HG02938 (cell line): Measurements from ENCODE around the gene HK3.
A peak's percentile ranks its signal among the peaks of the same experiment; 100 is the strongest.

ENCODE experiments used
- ATAC-seq: cut with Tn5 transposase; IDR thresholded peaks from one replicate; pipeline ENCODE4 v1.9.1; 2021; ENCODE audit warnings: mild to moderate bottlenecking, moderate library complexity; ENCODE audit not compliant: unreplicated experiment

Gene HK3

DNA sequence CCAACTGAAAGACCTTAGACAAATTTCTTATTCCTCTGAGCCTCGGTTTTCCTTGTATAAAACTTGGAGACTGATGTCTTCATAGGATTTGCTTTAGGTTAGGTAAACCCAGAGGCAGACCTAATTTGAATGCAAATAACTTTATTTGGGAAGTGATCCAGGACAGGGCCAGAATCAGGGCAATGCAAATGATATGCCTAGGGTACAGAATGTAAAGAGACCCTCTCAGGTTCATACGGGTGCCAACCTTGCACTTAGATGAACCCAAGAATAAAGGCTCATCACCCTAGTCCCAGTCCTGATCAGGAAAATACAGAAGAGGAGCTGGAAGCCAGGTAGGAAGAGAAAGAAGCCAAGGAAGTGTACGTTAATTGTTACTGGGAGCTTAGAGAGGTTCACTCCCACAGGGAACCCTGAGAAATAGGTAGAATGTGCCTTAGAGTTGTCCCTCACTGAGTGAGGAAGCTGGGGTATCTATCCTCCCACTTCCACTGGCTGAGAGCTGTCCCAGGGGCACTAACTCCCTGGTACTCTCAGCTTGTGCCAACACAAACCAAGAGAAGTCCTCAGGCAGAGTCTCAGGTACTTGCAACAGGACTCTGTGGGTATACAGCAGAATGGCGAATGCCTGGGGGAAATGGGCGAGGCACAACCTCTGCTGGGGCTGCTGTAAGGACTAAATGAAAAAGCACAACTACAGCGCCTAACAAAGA, 3.1 kb upstream of the HK3 start:
- ATAC-seq, result no peak

DNA sequence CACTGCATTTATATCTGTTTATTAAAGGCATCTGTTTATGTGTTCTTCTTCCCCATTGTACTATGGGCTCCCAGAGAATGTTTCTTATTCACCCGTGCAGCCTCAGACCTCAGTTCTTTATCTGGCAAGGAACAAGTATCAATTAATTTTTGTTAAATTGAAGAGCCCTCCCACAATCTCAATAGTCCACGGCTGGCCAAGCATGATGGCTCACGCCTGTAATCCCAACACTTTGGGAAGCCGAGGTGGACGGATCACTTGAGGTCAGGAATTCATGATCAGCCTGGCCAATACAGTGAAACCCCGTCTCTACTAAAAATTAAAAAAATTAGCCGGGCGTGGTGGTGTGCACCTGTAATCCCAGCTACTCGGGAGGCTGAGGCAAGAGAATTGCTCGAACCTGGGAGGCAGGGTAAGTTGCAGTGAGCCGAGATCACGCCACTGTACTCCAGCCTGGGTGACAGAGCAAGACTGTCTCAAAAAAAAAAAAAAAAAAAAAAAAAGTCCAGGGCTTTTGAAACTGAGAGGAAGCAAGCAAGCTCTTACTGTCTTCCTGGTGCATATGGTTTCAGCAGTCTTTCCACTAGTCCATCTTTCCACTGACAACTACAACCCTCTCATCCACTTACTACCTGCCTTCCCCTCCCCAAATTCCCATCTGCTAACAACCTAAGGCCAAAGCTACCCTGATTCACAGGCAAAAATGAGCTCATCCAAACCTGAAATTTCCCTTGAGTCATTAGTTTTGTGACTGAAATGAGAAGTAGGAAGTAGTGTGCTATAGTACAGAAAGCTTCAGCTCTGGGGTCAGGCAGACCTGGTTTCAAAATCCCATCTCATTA, 2.3 kb upstream of the HK3 start:
- ATAC-seq, result peak; percentile 66

DNA sequence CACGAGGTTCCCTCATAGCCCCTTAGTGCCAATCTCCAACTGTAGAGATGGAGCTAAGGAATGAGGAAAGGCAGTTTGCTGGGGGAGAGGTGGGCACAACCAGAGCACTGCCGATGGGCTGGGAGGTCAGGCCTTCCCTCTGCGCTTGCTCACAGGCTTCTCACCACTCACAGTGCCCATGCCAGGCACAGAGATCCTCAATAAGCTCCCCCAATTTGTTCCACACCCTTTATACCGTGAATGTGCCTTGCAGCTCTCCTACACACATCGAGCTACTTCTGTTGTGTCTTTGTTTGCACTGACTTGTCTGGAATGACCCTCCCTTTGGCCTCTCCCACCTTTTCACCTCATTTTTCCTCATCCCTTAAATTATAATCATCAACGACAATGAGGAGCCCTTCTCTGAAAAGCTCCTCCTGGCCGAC, 1.6 kb upstream of the HK3 start:
- ATAC-seq, result no peak

DNA sequence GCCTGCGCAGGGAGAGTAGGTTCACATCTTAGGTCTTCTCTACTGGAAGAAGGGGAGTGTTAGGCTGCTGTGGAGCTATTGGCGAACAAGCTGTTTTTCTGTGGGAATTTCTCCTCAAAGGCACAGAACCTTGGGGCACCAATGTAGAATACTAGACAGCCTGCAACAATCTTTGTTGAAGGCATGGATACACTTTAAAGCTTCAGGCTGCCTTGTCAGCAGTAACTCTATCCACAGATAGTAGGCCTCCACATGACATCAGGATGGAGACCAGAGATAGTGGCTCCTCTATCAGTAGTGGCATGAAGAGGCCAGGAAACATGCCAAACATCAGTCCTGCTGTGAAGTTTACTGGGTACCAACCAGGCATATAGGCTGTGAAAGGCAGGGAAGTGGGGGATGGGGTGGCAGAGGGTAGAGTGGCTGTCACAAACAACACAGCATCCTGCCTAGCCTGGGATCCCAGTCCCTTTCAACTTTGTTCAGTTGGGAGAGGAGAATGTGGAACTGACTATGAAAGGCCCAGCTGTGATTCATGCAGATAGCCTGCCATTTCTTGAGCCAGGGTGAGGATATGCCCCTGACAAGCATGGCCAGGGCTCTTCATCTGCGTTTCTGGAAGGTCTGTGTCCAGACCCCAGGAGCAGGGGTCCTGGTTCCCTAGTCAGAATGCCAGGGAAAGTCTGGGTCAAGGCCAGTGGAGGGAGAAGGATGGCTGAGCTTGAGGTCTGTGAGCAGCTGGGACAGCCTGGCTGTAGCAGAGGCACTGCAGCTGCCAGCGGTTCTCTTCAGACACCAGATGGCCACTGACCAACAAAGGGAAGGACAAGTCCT, 1.0 kb upstream of the HK3 start:
- ATAC-seq, result no peak

DNA sequence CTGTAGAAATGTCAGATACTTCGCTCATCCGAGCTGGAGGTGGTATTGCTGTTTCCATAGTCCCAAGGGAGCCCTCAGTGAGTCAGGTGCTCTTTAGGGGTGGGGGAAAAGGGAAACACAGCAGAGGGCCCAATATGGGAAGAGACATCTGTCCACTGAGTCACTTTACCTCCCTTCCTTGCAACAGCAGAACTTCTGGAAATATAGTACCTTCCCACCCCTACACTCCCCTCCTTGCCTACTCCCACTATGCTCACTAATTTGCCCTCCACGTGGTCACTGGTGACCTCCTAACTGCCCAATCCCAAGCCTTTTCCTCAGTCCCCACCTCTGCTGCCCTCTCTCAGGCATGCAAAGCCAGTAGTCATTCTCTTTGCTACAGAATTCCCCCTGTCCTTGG, 1.9 kb downstream of the HK3 start:
- ATAC-seq, result no peak

DNA sequence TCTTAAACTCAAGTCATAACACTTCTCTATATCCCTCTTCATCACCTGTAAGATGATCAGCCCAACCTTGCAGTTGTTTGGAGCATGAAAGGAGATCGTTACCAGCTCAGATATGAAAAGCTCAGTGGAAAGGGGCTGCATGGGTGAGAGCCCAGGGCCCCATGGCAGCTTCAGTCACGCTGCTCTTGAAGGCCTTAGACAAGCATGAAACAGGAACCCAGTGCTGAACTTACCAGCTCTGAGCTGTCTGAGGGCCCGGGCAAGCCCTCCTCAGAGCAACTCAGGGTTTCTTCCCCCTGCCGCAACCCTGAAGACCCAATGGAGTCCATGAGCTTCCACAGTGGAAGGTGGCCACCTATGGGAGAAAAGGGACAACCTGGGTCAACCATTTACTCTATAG, 3.3 kb downstream of the HK3 start:
- ATAC-seq, result no peak

DNA sequence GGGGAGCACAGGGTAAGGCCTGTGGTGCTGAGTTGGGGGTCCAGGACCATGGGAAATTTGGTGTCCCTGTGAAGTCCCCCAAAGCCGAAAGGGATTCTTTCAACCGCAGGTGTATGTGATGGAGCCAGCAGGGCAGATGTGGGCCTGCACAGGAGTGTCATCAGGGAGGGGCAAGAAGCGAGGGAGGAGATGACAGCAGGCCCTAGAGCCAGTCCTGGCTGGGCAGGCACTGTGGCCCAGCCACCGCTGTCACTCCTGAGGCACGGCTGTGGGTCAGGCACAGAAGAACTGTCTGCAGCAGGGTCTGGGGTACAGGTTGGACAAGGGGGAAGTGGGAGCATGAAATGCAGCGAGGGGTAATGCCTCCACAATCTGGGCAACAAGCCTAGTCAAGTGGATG, 4.8 kb downstream of the HK3 start:
- ATAC-seq, result no peak

DNA sequence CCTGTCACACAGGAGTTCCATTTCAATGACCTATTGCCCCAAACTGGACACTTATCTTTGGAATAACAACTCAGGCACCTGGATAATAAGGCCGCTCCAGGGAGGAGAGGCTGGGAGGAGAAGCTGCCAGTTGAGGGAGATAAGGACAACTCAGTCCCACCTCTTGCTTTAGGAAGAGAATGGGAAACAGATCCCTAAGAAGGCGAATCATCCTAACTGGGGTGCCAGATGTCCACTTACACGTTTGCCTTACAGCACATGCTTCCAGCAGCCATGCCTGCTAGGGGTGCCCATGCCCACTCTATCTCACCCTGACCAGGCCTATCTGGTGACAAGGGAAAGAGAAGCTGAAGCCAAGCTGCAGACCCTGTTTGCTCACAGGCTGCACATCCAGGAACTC, 6.5 kb downstream of the HK3 start:
- ATAC-seq, result no peak

DNA sequence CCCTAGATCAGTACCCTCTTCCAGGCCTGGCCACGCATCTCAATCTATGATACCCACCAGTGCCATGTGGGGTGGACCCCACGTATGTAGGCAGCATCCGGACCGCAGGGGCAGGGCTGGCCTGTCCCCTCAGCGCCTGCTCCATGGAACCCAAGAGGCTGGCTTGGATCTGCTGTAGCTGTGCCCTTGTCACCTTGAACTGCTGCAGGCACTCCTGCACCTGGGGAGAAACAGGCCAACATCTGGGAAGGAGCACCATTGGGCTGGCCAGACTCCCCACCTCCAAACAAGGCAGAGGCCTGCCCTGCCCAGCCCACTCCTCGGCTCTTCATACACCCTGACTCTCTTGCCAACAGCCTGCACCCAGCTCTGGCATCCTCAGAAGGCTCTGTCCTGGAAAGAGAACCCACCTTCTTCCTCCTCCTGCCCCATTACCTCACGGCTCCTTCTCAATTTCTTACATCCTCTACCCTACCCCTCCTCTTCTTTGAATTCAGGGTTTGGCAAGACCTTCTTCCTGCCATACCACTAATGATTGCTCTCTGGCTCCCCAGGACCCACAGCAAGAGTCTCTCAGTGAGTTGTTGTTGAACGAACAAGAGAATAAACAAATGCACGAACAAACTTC, 7.7 kb downstream of the HK3 start:
- no peak for ATAC-seq

DNA sequence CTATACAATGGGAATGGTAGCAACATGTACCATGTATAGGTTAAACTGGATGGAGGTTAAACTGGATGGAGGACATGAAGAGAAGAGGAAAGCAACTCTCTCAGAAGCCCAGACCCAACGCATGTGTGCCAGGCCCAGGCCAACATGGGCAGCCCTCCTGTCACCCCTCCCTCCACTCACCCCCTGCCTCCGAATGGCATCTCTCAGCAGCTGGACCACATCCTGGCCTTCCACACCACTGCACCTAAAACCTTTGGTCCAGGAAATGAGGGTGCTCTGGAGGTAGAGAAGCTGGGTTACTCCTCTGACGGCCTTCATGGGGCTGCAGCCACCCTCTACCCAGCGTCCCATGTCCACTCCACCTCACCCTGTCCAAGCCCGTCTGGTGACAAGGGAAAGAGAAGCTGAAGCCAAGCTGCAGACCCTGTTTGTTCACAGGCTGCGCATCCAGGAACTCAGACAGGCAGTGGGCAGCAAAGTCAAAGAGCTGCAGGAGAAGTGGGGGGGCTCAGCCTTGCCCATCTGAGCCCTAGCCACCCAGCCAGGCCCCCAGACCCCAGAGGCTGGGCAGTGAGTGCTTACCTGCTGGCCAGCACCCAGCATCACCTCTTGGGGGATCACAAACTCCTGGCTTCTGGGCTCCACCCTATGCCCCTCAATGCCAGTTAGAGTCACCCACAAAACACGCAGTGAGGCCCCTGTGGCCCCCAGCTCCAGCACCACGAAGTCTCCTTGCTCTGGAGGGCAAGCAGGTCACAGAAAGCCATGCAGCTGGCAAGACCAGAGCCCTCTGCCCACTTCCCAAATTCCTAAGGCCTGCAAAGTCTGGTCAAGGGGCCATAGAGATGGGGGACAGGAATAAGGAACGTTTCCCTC, 8.5 kb downstream of the HK3 start:
- no peak for ATAC-seq

DNA sequence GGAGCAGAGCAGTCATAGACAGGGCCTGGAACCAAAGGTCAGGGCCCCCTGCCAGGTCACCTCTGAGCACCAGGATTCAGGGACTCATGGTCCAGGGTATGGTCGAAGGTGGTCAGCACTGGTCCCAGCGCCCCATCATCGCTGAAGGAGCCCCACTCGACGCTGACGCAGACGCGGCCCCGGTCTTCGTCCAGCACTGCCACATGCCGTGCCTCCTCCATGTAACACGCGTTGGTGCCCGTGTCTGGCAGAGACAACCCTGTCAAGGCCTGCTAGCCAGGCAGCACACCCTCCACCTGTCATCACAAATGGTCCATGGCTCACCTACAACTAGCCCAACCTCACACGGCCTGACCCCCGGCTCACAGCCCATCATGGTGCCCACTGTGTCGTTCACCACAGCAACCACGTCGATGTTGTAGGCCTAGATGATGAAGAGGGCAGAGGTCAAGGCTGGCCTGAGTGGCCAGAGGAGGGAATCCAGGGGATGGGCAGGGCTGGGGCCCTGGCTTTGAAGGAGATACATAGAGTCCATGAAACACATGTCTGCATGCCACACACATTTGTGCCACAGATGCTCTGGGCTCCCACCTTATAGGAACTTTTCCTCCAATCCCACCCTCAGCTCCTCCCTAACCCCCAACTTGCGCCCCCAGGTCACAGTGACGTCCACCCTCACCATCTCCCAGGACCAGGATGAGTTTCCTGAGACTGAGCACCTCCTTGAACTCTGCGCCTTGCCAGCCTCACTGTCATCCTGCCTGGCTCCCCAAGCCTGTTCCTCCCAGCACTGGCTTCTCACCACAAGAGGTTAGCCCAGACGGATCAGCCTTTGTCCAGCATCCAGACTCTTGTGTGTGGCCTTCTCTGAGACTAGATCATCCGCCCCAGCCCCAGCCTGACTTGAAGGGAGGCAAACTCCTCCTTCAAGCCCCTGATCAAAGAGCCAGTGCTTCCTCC, 9.5 kb downstream of the HK3 start:
- ATAC-seq, result no peak

DNA sequence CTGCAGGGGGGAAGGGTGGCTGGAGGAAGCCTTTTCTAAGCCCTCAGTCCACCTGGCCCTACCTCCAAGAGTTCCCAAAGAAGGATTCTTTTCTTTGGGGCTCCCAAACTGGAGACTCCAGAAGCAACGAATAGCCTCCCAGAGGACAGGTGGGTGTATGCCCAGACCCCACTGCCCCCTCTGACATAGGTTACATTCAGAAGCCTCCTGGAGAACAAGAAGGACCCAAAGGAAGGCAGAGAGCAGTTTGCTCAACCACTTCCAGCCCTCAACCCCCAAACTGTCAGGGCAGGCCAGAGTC, 10.3 kb downstream of the HK3 start:
- no peak for ATAC-seq

DNA sequence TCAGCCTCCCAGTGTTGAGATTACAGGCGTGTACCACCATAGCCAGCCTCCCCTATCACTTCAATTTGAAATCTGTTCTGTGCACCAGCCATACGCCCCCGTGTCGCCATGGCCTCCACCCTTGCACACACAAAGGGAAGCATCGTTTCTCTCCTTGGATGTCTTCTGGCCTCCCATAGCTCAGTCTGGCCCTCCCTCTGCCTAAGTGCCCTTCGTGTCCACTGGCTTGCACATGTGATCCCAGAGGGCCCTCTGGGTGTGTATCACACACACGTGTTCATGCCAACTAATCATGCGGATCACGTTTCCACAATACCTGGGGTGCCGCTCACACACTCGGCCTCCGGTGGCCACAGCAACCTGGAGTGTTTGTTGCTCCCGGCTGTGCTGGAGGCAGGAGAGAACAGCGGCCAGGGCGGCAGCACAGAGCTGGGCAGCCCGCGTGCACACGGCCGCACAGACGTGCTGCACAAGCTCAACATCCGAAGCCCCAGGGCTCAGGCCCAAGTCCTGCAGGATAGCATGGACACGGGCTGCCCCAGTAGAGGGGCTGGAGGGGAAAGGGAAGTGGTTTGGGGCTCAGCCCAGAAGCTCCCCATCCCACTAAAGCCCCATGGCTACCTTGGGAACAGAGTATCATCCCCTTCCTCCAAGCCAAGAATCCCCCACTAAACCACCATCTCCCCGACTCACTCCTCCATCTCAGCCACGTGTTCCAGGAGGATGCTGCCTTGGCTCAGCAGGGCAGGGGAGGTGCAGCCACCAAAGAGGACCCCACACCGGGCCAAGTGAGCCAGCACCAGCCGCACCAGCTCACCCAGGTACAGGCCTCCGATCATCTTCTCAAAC, 10.9 kb downstream of the HK3 start:
- ATAC-seq, result no peak

DNA sequence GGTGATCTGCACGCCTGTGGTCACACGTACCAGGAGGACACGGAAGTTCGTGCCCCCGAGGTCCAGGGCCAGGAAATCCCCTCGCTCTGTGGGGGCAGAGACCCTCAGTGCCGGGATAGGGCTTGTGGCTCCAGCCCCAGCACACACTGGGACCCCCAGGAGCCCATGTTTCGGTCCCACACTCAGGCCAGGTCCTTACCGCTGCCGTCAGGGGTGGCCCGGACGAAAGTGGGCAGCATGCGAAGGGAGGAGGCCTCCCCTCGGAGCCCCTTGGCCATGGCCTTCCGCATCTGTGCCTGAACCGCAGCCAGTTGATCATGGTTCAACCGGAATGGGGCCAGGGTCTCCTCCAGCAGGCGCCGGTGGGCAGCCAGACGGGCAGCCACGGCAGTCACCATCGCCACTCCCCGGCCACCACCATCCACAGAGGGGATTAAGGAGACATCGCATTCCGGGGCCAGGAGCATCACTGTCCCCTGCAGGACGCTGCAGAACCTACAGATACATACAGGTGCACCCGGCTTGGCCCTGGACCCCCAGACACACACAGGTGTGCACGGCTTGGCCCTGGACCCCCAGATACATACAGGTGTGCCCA, 11.8 kb downstream of the HK3 start:
- no peak for ATAC-seq

DNA sequence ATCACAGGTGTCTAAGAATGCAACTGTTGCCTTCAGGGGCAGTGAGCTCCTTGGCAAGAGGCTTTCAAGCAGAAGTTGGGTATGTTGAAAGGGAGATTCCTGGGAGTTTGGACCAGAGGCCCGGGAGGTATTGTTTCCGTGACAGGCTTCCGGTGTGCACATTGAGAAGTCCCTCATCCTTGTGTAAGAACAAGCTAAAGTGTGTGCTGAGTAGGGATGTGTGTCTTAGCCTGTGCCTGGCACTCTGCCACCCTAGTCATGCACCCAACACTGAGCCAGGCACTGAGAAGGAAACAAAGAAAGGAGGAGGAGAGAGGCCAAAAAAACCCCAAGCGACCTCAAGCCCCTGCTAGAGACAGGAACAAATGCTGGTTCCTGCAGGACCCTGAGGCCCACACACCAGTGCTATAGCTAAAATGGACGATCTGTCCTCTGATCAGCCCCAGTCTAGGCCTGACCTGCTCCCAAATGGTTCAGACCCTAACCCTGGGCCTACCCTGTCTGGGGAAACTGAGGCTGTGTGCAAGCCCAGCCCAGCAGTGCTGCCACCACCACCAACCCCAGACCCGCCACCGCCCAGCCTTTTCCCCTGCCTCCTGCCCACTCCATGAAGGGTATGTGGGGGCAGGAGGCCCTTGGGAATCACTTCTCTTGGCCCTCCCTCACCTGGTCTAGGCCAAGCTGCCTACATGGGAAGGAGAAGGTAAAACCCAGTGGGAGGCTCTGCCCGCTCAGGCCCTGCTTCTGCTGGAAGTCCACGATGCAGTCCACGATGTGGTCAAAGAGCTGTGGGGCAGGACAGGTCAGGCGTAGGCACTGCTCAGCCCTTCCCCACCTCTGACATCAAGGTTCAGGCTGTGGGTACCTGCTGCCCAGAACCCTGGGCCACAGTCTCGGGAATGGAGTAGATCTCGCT, 12.6 kb downstream of the HK3 start:
- ATAC-seq, result no peak

DNA sequence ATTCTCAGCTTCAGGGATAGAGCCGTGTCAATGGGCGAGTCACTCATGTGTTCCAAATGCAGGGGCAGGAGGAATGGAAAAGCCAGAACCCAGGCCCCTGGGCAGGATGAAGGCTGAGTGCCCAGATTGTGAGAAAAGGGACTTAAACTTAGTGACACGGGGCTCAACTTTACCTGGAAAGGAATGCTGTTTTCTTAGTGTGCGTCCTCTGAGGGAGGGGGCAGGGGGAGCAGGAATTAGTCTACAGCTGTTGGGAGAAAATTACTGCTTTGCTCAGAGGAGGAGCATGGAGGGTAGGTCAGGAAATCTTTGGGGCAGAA, 14.6 kb downstream of the HK3 start:
- no peak for ATAC-seq
